WERI-Rb-1 (cell line): ENCODE data around the gene PDAP1.
"Not testable (repeated sequence)": the region's sequence is repeated elsewhere in the genome, so short reads cannot be mapped to it uniquely, and the experiment has no call there.

Source experiments
- DNase-seq: peaks from one replicate; pipeline ENCODE4 v3.0.0-alpha.2; 2020
- H3K27ac ChIP-seq: fragments of 250-450 bp; sonication (Bioruptor Pico); 2 replicates; pipeline ENCODE4 v1.5.1; 2020; ENCODE audit warnings: mild to moderate bottlenecking, moderate library complexity
- H3K27me3 ChIP-seq: fragments of 250-450 bp; sonication (Bioruptor Pico); 2 replicates; pipeline ENCODE4 v1.5.1; 2021; ENCODE audit warnings: mild to moderate bottlenecking, low read depth, moderate library complexity; ENCODE audit not compliant: insufficient read depth, severe bottlenecking
- H3K36me3 ChIP-seq: fragments of 250-450 bp; sonication (Bioruptor Pico); 2 replicates; pipeline ENCODE4 v1.5.1; 2020; ENCODE audit warnings: mild to moderate bottlenecking, moderate library complexity
- H3K4me3 ChIP-seq: 2 replicates; pipeline ENCODE4 v1.5.1; 2011; ENCODE audit warnings: low read depth, mild to moderate bottlenecking, control low read depth, low read length
- H3K9me3 ChIP-seq: fragments of 250-450 bp; sonication (Bioruptor Pico); 2 replicates; pipeline ENCODE4 v1.5.1; 2021; ENCODE audit warnings: mild to moderate bottlenecking, moderate library complexity; ENCODE audit not compliant: severe bottlenecking
- CTCF ChIP-seq: IDR thresholded peaks from 2 replicates; pipeline ENCODE4 v1.5.1; 2011; ENCODE audit warnings: low read depth, mild to moderate bottlenecking, control low read depth, inconsistent platforms, low read length

PDAP1 gene

GRCh38 chr7:99446096-99446495 is 37.7 kb upstream of the PDAP1 start:
- peaks cover 85% of the 10 kb centered on the region for H3K36me3 ChIP-seq
- no peaks in the 10 kb centered on the region for H3K9me3 ChIP-seq
- no peaks in the 10 kb centered on the region for H3K27me3 ChIP-seq
- H3K4me3 ChIP-seq, result no peak overlapping the region
- no peak overlapping the region for H3K27ac ChIP-seq
- no peak for DNase-seq
- TF ChIP-seq CTCF, result no peak

DNA sequence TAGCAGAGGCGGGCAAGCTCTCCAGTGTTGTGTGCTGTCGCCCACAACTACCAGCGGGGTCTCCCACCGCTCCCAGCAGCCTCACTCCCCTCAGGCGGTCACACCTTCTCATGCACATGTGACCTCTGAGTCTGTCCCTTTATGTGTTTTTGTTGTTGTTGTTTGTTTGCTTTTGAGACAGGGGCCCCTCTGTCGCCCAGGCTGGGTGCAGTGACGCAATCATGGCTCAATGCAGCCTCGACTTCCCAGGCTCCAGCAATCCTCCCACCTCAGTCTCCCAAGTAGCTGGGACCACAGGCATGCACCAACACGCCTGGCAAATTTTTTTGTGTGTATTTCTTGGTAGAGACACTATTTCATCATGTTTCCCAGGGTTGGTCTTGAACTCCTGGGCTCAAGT is 31.8 kb upstream of the PDAP1 start:
- H3K4me3 ChIP-seq, result no peak overlapping the region

GRCh38 chr7:99438573-99439480 is 30.4 kb upstream of the PDAP1 start, which contains the start of the genes CPSF4 and PTCD1:
TSS of gene CPSF4 (plus strand) at chr7:99438943. CDS start at chr7:99439083, 140 bp downstream.
TSS of gene PTCD1 (minus strand) at chr7:99438798. CDS start at chr7:99435242, 3,556 bp downstream.
- peak within 1 kb of the TSS; percentile 85 for H3K4me3 ChIP-seq

More for the DNA sequence above, 31.8 kb upstream of the PDAP1 start:
- H3K9me3 ChIP-seq, result no peaks in the 10 kb centered on the region
- no peak for TF ChIP-seq CTCF
- H3K27me3 ChIP-seq, result no peaks in the 10 kb centered on the region
- DNase-seq, result no peak
- H3K36me3 ChIP-seq, result peaks cover 52% of the 10 kb centered on the region
- H3K27ac ChIP-seq, result no peak overlapping the region

GRCh38 chr7:99437946-99438572 is 29.7 kb upstream of the PDAP1 start:
- Histone ChIP-seq H3K27ac (peak overlapping the region; percentile 95), H3K4me3 (peak overlapping the region; percentile 85), H3K27me3 (no peaks in the 10 kb centered on the region), H3K9me3 (no peaks in the 10 kb centered on the region), H3K36me3 (peaks cover 45% of the 10 kb centered on the region)
- no peak for DNase-seq
- no peak for TF ChIP-seq CTCF

More at GRCh38 chr7:99438573-99439480, 30.4 kb upstream of the PDAP1 start, which contains the start of the genes CPSF4 and PTCD1:
- peak; percentile 97 for DNase-seq
- TF ChIP-seq CTCF, result no peak
- Histone ChIP-seq H3K9me3 (no peaks in the 10 kb centered on the region), H3K36me3 (peaks cover 46% of the 10 kb centered on the region), H3K27ac (peak within 1 kb of the TSS; percentile 95), H3K27me3 (no peaks in the 10 kb centered on the region)

- no peak overlapping the region for H3K27ac ChIP-seq
Measured at GRCh38 chr7:99433158-99433557, 24.8 kb upstream of the PDAP1 start.

DNA sequence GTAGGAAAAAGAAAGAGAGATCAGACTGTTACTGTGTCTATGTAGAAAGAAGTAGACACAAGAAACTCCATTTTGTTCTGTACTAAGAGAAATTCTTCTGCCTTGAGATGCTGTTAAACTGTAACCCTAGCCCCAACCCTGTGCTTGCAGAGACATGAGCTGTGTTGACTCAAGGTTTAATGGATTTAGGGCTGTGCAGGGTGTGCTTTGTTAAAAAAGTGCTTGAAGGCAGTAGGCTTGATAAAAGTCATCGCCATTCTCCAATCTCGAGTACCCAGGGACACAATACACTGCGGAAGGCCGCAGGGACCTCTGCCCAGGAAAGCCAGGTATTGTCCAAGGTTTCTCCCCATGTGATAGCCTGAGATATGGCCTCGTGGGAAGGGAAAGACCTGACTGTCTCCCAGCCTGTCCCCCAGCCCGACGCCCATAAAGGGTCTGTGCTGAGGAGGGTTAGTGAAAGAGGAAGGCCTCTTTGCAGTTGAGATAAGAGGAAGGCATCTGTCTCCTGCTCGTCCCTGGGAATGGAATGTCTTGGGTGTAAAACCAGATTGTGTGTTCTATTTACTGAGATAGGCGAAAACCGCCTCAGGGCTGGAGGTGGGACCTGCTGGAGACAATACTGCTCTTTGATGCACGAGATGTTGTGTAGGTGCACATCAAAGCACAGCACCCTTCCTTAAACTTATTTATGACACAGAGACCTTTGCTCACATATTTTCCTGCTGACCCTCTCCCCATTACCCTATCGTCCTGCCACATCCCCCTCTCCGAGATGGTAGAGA is 23.6 kb upstream of the PDAP1 start:
- not testable (repeated sequence) for DNase-seq, H3K9me3 ChIP-seq, H3K27ac ChIP-seq, H3K27me3 ChIP-seq, H3K4me3 ChIP-seq
- H3K36me3 ChIP-seq, result peaks cover 53% of the 10 kb centered on the region

More at GRCh38 chr7:99433158-99433557, 24.8 kb upstream of the PDAP1 start:
- Histone ChIP-seq H3K27me3 (no peaks in the 10 kb centered on the region), H3K4me3 (no peak overlapping the region), H3K9me3 (no peaks in the 10 kb centered on the region), H3K36me3 (peaks cover 53% of the 10 kb centered on the region)
- TF ChIP-seq CTCF, result no peak
- DNase-seq, result no peak
